C4-2B (cell line): ENCODE results near the gene TICAM2.

Experiments used
- CTCF ChIP-seq: fragments of 450-650 bp; conservative IDR thresholded peaks from 2 replicates; pipeline ENCODE4 v1.5.1; 2017; ENCODE audit warnings: mild to moderate bottlenecking
- ZFX ChIP-seq: fragments of 450-650 bp; IDR thresholded peaks from 2 replicates; pipeline ENCODE4 v1.6.1; 2017

GRCh38 chr5:115571441-115571878 lies 30.8 kb downstream of the TICAM2 start:
- TF ChIP-seq CTCF (no peak), ZFX (no peak)
